NCI-H526 treated with DMSO at 0.1 percent for 48 hours (cell line): ENCODE results near the gene MALRD1.

Experiments
- DNase-seq: peaks from one replicate; lab custom pipeline; 2025; lab: John Stamatoyannopoulos, UW

Gene MALRD1

DNA sequence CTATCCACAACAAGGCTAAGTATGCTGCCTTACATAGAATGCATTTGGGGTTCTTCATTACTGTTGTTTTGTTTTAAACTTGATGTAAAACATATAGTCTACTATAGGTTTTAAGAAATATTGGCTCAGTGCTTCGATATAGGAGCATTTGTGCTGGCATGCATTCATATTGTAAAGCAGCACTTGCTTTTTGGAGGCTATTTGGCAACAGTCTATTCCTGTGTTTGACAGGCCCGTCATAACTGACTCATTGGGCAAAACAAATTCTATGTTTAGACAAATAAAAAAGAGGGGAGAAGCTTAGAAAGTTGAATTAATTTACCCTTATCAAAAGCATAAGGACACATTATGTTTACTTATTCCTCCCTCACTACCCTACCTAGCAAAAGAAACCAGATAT is 729.2 kb downstream of the MALRD1 start:
- no peak for DNase-seq

DNA sequence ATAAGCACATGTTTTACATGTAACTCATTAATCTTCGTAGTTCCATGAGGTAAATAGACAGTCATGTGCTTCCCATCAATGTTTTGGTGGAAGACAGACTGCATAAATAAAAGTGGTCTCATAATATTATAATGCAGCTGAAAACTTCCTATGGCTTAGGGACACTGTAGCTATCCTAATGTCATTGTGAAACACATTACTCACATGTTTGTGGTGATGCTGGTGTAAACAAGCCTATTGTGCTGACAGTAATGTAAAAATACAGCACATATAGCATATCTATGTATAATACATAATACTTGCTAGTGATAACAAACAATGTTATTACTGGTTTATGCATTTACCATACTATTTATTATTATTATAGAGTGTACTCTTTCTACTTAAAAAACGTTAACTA is 730.4 kb downstream of the MALRD1 start:
- DNase-seq, result no peak

DNA sequence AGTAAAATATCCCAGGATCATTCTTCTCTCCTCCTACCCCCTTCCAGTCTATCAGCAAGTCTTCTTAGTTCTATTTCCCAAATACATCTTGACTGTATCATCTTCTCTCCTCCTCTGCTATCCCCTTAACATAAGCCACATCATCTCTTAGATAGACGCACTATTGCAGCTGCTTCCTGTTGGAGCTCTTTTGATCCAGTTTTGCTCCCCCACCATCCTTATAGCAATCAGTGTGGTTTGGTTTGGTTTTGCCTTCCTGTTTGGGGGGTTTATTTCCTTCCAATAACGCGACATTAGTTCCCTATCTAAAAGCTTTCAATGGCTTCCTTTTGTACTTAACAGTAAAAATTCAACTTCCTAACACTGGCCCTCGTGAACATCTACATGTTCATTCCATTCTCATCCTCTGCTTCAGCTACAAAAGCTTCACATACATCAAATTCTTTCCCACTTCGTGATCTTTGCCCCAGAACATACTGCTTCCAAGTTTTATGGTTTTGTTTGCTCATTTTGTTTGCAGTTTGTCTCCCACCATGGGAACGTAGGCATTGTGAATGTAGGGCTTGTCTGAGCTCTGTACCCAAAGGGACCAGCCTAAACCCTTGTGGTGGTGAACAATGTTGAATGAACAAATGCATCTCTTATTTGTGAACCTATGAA is 734.0 kb downstream of the MALRD1 start:
- DNase-seq, result no peak

GRCh38 chr10:19783721-19784120 is 735.1 kb downstream of the MALRD1 start:
- DNase-seq, result no peak
